Peyer's patch (tissue), 4 donors: ENCODE results near the gene PDE1C.

Experiments used
- CTCF ChIP-seq, 6 experiments: fragments of 450-650 bp in 4 of 6; fragments of 200-600 bp in 2 of 6; sonication (generic) in 1 of 6; IDR thresholded peaks; one replicate each; pipeline ENCODE4 v1.5.1; 2017 to 2019; ENCODE audit warnings: antibody characterized with exemption in 6 of 6, mild to moderate bottlenecking in 3 of 6, moderate library complexity in 1 of 6
- POLR2A ChIP-seq, 2 donors: fragments of 450-650 bp; IDR thresholded peaks; one replicate each; pipeline ENCODE4 v1.5.1; 2017; ENCODE audit warnings: antibody characterized with exemption in 2 of 2, mild to moderate bottlenecking in 2 of 2, moderate library complexity in 2 of 2

- TF ChIP-seq CTCF (IDR thresholded peaks at IDR 0.05) (no peak), POLR2A (IDR thresholded peaks at IDR 0.05) (no peak)
Observed at GRCh38 chr7:32091608-32092210, 21.5 kb upstream of the PDE1C start.
